CD4-positive, alpha-beta T cell treated with Interleukin-15 for 4 hours (primary cell): ENCODE measurements around the gene PPM1F.

Experiments
- DNase-seq: peaks from one replicate; pipeline ENCODE4 v3.0.0-alpha.2; 2020; ENCODE audit warnings: low spot score

The PPM1F gene

DNA sequence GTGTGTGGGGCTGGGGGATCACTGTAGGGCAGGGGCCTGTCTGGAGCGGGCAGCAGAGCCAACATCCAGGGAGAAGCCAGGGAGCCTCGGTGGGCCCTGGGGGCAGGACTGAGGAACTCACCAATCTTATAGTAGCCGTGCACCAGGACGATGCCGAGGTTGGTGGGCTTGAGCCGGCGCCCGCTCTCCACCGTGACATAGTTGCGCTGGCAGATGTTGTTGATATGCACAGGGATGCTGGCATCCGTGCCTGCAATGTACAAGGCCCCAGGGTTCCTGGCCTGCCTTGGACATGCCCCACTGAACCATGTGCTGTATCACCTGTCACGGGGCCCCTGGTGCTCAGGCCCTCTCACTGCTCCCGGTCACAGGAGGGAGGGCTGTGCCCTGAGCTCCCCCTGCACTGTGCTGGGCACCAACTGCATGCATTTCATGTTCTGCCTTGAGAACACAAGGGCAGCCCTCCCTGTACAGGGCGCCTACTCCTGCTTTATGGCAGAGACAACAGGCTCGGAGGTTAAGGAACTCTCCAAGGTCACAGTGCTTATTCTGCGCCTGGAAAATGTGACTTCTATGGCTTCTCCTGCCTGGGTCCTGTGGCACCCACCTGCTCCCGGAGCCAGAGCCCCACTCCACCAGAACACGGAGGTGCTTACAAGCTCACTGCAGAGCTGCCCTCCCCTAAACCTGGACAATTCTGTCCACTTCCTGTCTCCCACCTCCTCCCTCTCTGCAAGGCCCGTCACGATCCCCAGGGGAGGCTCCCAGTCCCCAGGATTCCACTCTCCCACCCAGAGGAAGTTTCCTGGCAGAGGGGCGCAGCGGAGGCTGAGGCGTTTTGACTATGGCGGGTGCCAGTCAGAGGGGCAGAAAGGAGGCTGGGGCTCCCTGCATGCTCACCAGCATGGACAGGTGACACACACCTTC is 7.8 kb upstream of the PPM1F start:
- no peak for DNase-seq

DNA sequence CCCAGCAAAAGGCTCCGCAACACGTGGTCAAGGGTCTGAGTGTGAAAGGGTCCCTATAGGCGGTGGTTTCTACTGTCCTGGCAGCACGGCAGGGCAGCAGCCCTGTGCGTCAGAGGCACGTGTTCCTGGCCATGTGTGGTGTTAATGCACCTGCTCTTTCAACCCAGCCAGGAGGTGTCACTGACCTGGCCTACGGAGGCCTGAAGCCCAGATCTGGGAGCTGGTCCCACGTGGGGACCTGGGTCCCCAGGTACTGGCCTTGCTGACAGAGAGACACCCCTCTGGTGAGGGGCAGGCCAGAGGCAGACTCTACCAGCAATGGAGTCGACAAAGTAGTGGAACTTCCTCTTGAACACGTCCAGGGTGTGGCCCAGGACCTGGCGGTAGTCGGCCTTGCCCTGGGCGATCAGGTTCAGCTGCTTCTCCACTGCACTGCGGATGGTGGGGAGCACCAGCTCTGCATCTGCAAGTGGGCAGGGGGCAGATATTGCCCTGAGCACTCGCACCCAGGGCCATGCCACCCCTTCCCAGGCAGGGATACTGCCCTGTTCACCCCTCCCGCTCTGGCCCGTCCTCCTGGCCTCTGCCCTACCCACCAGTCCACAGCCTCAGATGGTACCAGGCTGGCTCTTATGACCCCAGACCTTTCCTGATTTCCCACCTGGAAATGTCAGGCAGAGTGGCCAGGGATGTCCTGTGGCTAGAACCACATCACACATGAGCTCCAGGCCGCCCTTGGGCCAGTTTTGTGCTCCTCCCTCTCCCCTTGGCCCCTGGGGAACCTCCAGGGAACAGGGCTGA is 6.8 kb upstream of the PPM1F start:
- no peak for DNase-seq

DNA sequence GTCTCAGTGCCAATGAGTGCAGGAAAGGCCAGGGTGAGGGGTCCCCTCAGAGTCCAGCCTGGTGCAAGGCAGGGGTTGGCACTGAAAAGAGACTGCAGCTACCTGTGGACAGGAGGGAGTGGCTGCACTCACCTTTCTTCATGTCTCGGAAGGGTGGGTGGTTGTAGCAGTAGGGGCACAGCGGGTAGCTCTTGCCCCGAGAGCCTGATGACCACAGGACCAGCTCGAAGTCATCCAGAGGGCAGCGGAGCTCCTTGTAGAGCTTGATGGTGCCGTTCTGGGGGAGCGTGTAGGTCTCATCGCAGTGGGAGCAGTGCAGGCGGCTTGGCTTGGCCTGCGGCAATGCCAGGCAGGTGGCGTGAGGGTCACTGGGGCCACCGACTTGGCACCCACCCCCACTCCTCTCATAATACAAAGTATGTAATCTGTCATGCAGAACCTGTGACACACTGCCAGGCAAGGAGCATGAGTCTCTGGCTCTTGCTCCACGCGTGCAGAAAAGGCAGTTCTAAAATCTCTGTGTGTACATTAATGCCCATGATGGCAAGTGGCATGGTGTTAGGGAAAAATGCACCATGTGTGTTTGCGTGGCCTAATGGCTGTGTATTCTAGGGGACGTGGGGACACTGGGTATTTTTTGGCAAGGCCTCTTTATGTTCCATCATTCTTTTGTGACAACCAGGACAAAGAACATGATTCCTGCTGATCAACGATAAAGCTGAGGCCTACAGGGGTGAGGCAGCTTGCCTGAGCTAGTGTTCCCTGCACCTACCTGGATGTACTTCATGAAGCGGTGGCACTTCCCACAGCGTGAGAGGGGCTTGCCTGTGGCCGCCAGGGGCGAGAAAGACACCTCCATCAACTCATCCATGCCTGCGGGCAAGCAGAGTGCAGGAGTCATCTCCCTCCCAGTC is 6.0 kb upstream of the PPM1F start:
- DNase-seq, result no peak

DNA sequence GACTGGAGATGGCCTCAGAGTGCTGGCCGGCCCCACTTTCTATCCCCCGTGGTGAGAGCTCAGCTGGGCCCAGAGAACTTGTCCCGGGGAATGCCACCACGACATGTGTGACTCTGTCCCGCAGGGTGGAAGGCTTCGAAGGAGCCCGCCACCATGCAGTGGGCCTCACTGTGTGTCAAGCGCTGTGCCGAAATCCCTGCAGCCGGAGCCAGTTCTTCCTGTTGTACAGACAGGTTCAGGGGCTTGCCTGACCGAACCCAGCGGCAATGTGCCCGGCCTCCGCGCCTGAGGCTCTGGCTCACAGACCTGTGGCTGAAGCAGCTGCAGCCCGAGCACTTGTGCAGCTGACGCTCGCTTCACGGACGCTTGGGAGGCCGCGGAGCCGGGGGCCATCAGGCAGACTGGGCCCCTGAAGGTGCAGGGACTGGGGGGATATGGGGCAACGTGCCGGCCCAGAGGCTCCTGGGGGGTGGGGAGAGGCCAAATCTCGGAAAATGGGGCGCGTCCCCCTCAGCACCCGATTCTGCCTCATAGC is 650 bp downstream of the PPM1F start:
- DNase-seq, result no peak

DNA sequence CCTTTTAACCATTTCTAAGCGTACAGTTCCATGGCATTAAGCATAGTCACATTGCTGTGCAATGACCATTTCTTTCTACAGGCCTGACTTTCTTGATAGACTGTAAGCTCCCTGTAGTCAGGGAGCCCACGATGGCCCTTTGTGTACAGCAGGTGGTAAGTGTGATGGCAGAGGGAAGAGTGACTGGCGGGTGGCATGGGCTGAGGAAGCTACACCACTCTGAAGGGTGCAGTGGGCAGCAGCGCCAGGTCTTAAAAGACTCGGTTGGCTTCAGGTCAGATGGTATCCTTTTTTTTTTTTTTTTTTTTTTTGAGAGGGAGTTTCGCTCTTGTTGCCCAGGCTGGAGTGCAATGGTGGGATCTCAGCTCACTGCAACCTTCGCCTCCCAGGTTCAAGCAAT is 1.6 kb downstream of the PPM1F start:
- no peak for DNase-seq

DNA sequence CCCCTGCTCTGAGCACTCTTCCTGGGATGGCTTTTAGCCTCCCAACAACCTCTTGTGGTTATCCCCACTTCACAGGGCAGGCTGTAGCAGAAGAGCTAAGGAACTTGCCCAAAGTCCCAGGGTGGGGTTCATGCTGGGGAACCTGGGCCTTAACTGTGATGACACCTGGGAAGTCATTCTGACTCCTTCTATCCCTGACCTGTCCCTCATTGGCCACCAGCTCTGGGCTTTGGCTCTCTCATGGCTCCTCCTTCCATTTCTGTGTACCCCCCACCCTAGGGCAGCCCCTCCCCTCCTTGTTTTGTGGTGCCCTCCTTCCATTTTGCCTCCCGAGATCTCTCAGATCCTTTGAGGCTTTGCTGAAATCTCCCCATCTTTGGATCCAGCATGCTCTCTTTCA is 2.7 kb downstream of the PPM1F start:
- DNase-seq, result no peak

DNA sequence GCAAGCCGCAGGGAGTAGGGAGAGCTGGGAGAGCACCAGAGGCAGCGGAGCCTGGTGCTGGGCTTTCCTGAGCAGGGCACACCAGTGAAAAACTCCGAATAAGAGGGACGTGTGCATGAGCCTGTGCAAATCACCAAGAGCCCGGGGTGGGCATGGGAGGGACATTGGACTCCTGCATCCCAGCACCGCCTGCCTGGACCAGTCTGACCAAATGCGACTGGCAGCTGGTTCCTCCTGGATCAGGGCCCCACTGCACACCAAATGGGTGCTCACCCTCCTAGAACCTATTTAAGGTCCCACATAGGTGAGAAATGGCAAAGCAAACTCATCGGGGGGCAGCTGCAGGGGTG is 3.1 kb downstream of the PPM1F start:
- no peak for DNase-seq

DNA sequence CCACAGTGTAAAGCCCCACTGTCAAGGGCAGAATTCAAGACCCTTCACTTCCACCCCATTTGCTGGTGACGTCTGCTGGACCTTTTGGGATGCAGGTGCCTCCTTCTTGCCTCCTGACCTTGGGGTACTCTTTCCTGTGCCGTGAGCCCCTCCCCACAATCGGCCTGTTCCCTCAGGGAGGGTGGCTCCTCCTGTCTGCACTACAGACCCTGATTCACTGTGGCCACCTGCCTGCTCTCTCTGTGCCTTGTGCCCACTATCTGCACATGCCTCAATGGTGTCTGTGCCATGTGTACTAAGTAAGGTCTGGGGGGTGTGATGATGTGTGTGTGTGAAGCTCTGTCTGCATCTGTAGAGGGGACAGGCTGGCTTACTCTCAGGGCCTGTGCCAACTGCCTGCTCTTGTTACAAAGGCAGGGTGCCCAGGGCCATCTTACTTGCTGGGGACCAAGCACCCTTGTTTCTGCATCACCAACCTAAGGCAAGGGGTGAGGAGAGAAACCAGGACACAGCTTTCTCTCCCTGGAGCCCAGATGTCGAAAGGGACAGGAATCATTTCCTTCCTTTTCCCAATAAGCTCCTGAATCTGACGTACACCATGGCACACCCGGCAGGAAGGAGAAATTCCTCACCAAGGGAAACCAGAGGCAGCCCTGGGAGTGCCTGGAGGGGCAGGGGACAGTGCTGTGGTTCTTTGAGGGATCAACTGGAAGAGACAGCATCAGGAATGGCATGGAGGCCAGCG is 3.7 kb downstream of the PPM1F start:
- DNase-seq, result no peak

DNA sequence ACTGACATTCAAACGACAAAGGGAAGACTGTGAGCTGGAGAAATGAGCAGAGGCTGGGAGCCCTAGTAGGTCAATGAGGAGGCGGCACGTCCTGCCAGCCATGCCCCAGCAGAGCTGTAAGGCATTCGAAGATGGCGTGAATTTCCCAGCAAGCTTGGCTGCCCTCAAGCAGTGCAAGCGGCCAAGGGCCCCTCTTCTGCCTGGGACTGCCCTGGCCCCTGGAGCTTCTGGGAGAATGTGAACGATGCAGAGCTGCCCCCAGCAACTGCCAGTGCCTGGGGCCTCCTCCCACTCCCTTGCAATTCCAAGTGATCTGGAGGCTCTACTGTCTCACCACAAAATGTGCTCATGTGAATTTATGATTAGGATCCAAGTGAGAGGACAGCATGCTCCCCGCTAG is 4.3 kb downstream of the PPM1F start:
- DNase-seq, result no peak

DNA sequence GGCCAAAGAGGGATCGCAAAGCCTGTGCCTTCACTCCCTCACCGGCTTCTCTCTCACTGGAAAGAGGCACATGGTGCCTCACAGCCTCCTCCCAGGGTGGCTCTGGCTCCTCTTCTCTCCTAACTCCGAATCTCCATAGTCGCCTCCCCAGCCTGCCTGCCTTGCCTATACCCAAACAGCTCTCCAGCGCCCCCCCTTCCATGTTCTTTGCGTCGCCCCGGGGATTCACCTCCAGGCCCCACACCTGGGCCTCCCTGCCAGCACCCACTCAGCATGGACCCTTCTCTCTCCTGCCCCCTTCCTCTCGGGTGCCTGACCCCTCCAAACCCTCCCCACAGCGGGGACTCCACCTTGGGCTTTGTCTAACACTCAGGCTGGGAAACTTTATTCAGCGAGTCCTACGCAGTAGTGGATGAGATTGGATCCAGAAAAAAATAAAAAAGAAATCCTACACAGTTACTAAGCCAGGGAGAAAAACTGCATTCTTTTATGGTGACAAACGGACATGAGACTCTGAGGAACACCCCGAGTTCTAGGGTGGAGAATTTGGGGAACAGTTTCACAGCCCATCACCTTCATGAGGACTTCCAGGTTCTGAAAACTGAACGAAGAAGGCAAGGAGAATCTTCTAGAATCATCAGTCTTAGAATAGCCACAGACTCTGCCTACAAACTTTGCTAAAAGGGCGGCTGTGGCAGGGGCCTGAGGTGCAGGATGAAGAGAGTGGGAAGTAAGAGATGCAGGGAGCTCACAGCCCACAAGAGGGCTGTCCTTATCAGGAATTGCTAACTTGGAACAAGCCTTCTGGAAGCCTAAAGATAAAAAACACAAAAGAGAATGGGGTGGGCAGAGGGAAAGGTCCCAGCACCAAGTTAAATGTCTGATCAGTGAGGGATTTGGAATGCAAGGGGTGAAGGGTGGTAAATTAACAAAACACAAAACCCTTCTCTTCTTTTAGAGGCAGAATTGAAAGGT is 5.3 kb downstream of the PPM1F start:
- DNase-seq, result no peak

DNA sequence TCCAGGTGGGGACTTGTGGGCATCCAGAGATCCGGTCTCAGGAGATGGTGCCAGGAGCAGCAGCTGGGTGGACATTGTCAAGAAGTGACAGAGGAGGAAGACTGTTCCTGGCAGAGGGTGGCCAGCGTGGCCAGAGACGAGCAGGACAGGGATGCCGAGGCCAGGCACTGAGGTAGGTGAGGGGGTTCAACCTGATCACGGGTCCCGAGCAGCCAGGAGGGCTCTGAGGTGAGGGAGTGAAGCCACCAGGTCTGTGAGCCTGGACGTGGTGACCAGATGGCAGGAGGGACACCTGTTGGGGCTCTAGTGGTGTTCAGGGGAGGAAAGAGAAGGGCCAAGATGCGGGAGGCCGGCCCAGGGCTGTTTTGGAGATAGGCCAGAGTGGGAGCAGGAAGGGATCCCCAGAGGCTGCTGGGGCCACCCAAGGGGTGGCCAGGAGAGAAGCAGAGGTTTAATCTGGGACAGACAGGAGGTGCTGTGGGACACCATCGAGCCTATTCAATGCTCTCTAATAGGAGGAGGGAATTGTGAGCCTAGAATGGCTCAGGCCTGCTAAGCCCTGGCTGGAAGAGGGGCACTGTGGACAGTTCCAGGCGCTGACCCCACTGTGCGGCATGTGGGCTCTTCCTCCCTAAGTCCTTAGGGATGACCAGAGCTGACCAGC is 6.3 kb downstream of the PPM1F start:
- DNase-seq, result no peak

DNA sequence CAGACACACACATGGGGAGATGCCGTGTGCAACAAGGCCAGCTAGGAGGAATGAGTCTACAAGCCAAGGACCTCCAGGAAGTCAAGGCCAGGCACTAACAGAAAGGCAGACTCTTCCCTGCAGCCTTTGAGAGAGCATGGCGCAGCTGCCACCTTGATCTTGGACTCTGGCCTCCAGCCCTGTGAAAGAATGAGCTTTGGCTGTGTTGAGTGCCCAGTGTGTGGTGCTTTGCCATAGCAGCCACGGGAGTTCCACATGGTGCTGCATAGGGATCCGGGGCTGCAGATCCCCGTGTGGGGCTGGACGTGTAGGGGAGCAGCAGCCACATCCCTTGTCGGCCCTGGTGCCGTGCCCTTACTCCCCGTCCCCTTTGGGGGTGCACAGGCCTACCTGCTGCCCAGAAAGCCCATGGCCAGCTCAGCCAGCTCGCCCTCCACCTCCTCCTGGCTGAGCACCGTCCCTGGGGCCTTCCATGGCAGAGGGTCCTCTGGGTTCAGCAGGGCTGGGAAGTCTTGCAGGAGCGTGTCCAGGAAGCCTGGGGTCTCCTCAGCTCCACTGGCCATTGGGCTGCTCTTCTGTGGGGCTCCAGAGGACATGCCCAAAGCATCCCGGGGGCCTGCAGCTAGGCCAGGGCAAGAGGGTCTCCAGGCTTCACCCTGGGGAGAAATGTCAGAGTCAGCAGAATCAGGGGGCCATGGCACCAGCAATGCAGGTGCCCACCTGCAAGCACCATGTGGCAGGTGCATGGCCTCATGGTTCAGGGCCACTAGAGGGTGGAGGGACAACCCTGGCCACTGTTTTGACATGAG is 7.0 kb downstream of the PPM1F start:
- no peak for DNase-seq

DNA sequence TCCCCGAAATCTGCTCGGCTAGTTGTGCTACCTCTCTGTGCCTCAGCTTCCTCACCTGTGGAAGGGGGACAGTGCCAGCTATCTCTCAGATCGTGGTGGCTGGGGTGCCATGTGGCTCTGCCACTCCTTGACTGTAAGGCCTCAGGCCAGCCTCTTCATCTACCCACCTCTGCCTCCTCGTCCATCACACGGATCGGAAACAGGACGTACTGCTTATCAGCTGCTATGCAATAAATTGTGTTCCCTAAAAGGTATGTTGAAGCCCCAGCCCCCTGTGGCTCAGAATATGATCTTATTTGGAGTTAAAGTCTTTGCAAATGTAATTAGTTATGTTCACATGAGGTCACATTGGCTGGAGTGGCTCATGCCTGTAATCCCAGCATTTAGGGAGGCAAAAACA is 7.8 kb downstream of the PPM1F start:
- no peak for DNase-seq

DNA sequence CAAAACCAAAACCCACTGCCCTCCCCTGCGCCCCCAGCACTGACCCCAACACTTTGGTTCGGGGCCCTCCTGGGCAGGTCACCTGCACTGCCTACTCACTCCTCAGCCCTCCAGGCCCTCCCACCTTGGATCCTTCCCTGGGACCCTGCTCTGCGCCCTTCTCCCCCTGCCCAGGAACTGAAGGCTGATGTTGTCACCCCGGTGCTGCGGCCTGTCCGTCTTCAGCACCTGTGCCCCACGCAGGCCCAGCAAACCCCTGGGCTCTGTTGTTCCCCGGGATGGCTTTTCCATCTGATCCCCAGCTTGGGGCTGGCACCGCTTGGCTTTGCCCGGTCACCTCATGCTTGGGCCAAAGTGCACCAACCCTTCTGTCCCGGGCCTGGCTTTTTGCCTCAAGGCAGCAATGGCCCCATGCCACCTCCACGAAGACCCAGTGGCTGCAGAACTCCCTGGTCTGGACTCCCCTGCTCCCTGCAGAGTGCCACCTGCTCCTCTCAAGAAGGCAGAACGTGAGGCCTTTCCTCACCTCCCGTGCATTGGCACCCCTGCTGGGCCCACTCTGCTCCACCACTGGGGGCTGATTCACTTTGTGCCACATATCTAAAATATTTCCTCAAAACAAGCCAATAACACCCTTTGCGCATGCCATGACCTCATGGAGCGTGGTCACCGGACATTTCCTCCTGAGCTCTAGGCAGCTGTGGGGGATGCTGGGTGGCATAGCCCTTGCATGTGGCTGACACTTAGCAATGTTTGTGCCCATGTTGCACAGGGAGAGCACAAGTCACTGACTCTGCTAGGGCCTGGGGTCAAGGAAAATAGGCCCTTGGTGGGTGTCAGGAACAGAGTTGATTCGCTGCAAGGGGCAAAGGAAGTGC is 8.8 kb downstream of the PPM1F start:
- no peak for DNase-seq

DNA sequence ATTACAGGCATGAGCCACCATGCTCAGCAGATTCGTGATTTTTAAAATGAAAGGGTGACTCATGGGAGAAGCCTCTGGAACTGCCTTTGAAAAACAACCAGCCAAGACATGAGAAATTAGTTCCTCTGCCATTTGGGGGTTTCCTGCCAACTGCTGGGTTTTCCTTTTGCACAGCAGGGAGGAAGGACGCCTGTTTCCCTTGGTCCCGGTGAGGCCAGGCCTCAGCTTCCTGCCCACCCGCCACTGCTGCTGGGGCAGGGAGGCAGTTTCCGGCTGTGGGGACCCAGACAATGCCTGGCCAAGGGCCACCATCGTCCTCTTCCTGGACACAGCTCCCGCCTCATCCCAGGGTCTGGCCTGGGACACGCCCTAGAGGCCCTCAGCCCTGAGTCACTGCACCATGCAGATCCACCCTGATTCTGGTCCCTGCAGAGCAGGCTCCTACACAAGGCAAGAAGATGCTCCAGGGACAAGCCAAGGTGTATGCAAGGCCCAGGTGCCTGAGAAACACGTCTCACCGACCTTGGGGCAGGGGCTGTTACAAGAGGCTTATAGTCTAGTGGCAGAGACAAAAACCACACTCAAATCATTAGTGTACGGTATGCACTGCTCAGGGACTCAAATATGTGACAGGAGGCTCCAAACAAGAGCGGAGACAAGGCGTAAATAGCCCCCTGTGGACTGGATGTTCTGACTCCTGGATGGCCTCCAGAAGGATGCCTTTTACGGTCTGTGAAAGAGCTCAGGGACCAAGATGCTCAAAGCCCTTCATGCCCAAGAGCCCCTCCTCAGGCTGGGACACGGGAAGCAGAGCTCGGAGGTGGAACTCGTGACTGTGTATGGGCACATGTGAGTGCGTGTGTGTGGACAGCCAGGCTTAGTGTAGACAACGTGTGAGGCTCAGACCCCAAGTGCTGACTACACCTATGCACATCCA is 10.0 kb downstream of the PPM1F start:
- peak; percentile 33 for DNase-seq

DNA sequence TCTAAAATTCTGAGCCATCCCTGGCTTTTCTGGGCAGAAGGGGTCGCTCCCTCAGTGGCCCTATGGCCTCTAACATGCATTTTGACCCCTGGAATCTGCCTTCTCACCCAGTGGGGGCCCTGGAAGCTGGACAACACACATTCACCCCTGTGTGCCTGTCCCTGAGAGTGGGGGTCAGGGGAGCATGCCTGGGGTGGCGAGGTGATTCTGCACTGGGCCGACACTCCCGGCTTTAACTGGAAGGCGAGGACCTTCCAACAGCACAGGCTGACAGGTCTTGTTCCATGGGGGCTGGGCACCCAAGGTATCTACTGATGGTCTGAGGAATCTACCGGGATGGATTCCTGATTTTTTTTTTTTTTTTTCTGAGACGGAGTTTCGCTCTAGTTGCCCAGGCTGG is 10.7 kb downstream of the PPM1F start:
- no peak for DNase-seq

DNA sequence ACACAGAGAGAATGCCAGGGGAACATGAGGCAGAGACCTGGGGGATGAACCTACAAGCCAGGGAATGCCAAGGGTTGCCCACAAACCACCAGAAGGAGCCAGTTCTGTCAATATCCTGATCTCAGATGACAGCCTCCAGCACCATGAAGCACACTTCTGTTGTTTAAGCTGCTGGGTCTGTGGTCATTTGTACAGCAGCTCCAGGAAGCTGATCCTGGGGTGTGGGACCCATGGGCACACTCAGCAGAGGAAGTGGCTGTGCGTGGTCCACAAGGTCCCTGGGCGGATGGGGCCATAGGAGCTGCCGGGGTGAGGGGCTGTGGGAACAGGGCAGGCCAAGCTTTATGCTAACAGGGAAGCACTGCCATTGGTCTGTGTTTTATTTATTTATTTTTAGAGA is 12.1 kb downstream of the PPM1F start:
- DNase-seq, result no peak
